HG02588 (cell line): ENCODE results near the gene CKB.

Experiments used
- ATAC-seq: cut with Tn5 transposase; IDR thresholded peaks from one replicate; pipeline ENCODE4 v1.9.1; 2021; ENCODE audit warnings: mild to moderate bottlenecking, moderate library complexity; ENCODE audit not compliant: unreplicated experiment

The CKB gene

DNA sequence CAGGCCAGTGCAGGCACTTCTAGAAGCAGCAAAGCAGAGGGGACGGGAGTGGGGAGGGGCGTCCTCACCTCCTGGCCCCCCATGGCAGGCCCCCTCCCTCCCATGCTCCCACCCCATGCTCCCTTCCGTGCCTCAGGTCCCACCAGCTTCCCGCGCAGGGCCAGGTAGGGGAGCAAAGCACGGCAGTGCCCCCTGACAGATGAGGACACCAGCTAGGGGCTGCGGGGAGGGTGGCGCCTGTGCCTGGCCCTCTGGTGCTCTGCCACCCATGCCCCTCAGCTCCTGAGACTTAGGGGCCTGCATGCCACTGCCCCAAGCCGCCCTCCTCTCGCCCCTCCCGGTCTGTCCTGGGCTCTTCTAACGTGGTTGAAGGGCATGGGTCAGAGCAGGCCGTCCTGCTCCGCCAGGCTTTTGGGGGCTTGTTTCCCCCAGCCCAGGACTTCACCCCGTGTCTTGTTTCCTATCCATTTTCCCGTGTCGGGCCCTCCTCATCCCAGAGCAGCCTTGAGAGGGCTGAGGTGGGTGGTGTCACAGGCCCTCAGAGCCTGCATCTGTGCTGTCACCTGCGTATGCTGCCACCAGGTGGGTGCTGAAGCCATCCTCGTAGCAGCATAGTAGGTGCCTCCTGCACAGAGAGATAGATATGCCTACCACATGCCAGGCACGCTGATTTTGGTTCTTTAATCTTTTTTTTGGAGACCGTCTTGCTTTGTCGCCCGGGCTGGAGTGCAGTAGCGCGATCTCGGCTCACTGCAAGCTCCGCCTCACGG is 16.6 kb upstream of the CKB start:
- ATAC-seq = no peak

DNA sequence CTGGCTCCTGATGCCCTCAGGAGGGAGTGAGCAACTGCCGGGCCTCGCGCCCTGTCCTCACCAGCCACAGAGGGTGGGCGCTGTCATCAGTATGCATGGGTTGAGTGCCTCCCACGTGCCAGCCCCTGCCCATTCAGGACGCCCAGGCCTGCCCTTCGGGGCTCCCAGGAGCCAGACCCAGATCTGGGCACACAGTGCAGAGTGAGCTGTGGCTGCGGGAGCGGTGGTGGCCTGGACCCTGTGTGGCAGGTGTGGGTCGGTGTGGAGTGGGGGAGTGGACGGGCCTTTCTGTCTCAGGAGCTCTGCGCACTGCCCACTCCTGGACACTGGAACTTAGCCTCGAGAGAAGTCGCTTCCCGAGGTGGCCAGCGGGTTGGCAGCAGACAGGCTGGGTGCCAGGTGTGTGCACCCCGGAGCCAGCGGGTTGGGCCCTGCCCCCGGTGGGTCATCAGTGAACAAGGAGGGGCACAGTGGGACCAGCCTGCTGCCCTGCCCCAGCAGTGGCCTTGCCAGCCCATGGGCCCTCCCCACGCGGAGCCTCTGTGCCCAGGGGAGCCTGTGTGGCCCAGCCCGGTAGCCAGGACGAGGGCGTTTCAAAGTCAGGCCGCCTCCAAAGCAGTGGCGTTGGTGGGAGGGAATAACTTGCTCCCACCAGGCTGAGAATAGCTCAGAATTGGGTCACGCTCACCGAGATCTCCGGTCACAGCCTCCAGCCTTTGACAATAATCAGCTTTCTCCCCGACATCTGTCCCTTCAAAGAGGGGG is 15.8 kb upstream of the CKB start:
- ATAC-seq = no peak

DNA sequence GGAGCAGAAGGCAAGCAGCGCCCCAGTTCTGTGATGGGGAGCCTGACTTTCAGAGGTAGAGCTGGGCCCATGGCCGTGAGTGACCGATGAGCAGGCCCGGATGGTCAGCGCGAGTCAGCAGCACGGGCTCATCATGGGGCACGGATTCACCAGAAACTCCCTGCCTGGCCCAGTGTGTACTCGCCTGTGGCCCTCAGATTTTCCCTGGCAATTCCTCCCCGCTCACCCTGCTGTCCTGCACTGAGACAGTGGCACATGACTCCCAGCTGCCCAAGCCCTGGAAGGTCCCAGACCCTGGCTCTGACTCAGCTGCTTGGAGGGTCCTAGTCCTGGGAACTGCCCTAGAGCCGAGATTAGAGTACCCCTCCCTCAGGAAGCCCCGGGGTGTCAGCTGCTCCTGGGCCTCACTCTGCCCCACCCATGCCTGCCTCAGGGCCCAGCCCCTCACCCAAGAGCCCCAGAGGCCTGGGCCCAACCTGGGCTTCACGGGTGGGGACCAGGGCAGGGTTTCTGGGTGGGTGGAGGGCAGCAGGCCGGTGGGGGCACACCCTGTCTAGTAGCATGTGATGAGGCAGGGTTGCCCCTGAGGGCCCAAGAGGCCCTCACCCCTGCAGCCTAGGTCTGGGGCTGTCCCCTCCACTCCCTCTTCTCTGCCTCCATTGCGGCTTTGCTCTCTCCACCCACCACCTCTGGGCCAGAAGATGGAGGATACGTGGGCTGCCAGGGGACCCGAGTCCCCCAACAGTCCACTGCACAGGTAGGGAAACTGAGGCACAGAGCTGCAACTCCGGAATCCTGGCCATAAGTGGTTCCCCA is 14.8 kb upstream of the CKB start:
- no peak for ATAC-seq

DNA sequence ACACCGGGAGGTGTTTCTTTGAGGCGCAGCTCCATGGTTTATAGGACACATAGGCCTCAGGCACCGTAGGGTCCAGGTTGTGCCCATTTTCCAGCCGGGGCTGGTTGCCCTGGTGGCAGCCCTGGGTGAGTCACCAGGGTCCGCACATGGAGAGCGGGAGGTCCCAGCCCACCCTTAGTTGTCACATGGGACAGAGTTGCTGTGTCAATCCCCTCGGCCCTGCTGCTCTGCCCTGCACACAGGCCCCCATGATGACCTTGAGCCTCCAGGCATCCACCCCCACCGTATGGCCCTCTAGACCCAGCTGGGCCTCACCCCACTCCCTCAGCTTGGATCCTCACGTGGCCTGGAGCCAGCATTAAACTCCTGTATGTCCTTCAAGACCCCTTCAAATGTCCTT is 14.1 kb upstream of the CKB start:
- no peak for ATAC-seq

DNA sequence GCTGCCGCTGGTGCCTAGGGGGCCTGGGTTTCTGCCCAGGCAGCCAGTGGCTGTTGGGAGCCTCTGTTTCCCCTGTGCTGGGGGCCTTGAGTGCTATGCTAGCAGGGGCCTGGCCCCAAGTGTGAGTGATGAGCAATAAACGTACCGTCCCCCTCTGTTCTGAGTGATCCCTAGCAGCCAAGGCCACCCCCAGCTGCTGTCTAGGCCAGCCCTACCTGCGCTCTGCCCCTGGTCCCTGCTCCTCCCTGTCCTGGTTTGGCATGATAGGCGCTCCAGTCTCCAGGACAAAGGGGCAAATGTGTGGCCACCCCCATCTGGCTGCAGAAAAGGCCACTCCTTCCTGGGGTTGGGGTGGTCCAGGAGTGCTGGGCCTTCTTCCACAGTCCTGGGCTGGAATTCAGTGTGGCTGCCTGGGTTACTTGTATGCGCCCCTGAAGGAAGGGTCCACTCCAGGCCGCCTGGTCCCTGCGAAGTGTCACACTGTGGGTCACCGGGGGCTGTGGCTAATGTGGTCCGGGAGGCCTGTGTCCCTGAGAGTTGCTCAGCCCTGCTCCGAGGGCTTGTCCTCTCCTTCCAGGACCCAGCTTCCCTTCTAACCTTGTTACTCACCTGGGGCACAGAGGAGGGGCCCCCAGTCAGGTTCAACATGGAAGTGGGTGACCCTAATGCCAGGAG is 13.4 kb upstream of the CKB start:
- ATAC-seq = no peak

DNA sequence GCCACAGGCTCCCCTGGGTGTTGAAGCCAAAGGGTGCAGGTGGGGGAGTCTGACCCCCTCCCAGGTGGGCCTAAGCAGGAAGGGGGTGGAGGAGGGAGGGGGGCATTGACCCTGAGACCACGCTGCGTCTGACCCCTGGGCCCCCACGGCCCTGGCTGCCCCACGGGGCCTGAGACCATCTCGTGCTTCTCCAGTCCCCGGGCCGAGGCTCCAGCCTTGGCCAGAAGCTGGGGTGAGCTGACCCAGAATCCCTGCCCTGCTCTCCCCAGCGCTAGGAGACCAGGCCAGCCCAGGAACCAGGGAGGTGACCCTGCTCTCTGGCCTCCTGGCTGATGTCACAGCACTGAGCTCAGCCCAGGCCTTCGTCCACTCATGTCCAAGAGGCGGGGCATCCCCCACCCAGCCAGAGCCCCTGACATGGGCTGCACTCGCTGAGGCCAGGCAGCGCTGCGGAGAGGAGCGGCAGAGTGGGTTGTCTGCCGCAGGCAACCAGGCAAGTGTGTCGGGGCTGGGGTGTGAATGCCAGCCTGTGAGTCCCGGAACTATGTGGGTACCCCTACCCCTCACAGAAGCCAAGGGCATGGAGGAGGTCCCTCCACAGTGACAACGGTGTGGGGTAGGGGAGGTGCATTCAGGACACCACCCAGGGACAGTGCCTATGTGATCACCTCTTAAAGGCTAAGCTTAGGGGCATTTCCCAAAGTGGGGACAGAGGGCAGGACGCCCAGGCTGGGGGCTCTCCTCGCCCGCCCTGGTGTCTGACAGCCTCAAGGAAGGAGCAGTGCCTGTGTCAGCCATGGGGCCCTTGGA is 12.7 kb upstream of the CKB start:
- no peak for ATAC-seq

DNA sequence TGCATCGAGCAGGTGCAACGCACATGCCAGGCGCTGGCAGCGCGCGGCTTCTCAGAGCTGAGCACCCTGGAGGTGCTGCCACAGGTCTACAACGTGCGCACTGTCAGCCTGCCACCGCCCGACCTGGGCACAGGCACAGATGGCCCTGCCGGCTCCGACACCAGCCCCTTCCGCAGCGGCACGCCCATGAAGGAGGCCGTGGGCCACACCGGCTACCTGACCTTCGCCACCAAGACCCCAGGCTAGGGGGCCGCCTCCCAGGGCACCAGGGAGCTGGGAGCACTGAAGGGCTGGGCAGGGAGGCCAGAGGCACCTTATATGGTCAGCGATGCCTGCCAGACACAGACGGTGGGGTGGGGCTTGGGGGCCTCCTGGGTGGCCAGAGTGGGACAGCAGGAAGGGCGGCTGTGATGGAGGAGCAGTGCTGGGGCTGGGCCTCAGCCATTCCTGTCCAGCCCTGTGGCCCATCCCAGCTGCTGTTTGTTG is 12.0 kb upstream of the CKB start:
- ATAC-seq = no peak

DNA sequence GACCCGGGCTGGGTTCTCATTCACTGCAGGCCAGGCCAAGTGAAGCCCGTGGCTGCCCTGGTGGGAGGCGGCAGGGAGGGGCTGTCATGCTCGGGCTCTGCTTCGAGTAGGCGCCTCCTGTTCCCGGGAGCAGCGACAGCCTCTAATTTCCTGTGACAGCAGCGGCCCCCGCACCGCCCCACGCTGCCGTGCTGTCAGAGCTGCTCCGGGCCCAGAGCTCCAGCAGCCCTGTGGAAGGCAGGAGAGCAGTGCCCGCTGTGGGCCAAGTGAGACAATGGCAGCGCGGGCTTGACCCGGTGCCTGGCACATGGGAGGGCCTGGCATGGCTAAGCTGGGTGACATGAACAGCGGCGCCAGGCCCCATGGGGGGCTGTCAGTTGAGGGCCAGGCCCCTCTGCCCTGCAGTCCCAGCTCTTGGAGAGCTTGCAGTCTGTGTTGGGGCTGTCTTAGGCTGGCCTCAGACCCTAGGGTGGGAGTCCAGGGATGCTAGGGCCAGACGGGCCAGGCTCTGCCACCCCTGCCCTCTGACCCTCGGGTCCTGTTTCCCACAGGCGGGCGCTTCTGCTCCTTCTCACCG is 11.5 kb upstream of the CKB start:
- ATAC-seq = no peak

DNA sequence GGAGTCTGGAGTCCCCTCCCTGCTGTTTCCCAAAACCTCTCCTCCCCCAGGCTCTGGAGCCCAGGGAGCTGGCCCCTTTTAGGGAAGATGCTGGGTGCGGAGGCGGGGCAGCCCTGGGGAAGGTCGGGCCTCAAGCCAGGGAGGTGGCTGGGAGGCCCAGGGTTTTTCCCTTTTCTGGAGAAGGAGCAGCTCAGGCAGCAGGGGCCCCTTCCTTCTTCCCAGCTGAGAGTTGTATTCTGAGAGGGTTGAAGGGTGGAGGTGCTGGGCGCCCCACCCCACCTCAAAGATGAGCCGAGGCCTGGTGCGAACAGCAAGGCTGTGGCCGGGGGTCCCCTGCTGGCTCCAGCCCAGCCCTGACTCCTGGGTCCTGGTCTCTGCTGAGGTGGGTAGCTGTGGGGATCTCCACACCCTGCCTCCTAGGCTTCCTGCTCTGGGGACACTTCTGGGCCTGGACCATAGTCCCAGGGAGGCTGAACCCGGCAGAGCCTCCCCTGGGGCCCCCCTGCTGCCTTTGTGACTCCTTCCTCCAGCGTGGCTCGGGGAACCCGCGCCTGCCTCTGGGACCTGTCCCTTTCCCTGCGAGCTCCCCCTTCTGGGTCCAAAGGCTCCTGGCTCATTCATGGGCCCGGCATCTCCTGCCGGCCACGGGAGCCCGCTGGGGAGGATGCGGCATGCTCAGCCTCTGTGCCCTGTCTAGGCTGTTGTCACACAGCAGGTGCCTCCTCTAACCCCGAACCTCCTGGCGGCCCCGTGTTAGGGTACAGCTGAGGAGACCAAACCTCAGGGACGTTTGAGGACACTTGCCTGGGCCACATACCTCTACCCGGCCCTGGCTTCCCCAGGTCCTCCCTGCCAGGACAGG is 10.7 kb upstream of the CKB start:
- no peak for ATAC-seq

DNA sequence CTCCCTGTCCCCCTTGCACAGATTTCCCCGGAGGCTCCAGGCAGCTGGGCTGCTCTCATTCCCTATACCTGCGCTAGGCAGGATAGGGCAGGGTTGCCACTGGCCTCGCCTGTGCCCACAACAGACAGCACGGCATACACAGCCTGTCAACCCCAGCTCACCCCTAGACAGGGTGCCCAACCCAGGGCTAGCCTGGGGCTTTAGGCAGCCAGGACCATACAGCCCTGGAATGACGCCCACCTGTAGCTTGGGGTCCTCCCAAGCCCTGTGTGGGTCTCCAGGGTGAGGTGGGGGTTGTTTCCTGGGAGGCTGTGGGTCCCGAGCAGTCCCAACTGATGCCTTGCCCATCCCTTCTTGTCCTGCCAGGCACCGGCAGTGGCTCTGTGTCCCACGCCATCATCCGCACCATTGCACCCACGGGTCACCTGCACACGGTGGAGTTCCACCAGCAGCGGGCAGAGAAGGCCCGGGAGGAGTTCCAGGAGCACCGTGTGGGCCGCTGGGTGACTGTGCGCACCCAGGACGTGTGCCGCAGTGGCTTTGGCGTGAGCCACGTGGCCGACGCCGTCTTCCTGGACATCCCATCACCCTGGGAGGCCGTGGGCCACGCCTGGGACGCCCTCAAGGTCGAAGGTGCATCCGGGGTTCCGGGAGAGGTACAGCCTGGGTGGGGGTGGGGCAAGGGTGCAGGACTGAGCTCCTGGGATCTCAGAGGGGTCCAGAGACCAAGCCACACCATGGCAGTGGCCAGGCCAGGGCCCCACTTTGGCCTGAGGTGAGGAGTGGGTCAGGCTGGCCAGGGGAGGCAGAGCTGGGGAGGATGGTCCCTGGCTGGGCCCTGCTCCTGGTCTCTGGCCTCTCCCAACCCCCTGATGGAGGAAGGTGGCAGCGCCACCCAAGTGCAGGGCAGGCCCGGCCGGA is 9.8 kb upstream of the CKB start:
- no peak for ATAC-seq

DNA sequence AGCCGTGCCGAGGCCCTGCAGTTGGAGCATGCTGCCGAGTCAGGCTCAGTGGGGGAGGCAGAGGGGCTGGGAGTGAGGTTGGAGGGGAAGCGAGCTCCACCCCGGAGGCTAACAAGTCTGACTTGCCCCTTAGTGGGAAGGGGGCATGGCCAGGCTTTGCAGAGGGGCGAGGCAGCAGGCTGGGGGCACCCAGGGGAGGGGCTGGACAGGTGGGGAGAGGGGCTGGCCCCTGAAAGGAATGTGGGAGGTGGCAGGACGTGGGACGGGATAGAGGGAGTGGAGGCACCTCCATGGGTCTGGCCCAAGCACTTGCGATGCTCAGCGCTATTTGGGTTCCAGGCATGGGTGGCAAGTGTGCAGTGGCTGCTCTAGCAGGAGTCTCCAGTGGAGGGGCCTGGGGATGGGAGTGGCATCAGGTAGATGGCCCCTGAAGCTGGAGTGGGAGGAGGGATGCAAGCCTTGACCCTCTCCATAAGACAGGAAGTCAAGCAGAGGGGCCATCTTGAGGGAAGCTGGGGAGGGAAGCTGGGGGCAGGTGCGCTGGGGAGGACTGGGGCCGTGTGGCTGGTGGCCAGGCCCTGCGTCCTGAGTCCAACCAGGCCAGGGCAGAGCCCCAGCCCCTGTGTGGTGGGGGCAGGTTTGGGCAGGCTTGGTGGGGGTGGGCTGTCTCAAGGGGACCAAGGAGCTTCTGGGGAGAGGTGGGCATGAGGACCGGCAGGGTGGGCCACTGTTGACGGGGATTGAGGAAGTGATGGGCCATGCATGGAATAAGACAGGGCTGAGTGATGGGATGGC is 9.0 kb upstream of the CKB start:
- no peak for ATAC-seq

DNA sequence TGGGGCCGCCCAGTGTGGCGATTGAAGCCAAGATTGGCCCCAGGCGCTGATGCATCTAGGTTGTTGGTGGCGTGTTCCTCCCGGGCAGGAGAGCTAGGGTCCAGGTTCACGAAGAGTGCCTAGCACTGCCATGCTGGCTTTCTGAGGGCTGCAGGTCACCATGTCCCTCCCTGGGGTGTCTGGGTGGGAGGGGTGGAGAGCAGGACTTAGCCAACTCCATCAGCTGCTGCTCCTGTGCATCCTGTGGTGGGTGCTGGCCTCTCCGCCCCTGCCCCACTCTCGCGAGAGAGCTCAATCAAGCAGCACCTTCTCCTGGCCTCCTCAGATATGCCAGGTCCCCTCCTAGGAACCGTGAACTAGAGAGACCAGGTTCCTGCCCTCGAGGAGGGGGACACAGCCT is 8.2 kb upstream of the CKB start:
- no peak for ATAC-seq

DNA sequence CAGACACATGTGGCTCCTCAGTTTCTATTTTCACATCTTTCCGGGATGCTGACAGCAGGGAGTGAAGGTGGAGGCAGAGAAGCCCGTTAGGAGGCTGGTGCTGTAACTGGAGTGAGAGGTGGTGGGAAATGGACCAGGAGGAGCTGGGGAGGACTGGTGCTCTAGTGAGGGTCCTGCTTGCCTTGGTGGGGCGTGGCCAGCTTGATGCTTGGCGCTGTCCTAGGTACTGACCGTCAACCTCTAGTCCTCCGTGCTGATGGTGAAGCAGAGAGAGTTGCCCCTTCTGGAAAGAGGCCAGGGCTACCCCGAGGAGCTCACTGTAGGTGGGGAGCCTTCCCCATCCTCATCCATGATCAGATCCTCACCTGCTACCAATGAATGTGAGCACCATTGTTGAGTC is 7.8 kb upstream of the CKB start:
- no peak for ATAC-seq

DNA sequence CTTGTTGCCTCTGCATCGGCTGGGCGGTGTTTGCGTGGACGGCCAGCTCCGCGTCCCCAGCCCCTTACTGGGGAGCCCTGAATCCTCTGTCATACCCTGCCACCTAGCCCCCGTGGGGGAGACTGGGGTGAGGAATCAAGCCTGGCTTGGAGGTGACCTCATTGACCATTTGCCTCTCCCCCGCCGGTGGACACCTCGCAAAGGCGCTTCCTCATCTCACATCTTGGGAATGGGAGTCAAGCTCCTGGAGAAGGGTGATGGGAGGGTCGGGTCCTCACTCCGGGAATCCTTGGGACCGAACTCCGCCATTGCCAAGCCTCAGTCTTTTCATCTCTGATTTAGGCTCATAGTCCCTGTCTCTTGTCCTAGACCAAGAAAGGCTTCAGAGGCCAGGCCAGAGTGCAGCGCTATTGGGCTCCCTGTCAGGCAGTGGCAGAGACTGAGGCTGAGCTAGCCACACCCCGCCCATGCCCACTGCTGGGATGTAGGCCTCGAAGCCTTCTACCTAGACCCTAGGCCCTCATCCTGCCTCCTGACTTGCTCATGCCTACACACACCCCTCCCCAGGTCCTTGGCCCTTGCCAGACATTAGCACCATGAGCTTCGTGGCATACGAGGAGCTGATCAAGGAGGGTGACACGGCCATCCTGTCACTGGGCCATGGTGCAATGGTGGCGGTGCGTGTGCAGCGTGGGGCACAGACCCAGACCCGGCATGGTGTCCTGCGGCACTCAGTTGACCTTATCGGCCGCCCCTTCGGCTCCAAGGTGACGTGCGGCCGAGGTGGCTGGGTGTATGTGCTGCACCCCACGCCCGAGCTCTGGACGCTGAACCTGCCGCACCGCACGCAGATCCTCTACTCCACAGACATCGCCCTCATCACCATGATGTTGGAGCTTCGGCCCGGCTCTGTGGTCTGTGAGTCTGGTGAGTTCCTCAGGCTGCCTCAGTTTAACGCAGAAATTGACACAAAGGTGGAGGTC is 7.0 kb upstream of the CKB start:
- no peak for ATAC-seq

DNA sequence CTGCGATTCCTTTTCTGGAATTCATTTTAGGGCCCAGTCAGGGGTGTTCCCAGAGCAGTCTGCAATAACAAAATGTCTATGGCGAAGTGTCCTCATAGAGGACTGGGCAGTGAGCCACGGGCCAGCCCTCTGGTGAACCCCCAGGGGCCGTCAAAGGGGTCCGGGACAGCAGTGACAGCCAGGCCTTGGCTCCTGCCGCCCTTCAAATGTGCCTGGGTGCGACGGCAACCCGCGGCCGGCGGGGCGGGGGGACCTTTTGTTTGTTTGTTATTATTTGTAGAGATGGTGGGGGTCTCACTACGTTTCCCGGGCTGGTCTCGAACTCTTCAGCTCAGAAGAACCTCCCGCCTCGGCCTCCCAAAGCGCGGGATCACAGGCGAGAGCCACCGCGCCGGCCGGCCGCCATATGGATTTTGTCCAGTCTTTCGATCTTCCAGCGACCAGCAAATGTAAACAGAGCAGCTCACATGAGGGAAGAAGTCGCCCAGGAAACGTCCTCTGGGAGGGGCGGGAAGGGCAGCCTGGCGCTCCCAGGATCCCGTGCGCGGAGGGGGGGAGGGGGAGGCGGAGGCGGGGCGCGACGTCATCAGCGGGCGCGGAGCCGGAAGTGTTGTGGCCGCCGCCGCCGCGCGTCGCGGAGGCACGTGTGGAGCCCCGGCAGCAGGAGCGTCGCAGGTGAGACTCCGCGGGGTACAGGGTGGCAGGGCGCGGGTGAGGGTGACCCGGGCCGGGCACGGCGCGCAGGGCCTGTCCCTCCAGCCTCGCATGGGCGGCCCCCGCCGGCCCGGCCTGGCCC is 6.2 kb upstream of the CKB start, which contains the start of gene TRMT61A:
Gene TRMT61A, plus strand, starts transcription at position 610 of the 796 bp plus-strand sequence. CDS start 783 bp downstream, outside the sequence.
- ATAC-seq = peak; percentile 45
